Dermis blood vessel endothelial cell (primary cell): ENCODE measurements around the gene HMCN1. TPM values are rescaled to one million over a fixed set of nuclear protein-coding genes. Genes with fewer than 3 reads are reported as not detected.

ENCODE experiments used
- DNase-seq: peaks from one replicate; pipeline ENCODE4 v3.0.0; 2010
- total RNA-seq: library from RNA; depleted of rRNA; stranded (reverse); fragments of >200 nt; gene quantifications from 2 replicates; pipeline ENCODE4 v1.2.3, GENCODE V29; 2014

Gene HMCN1
- total RNA-seq, 1 donor from 2014 or later, result 8.3 TPM

DNA sequence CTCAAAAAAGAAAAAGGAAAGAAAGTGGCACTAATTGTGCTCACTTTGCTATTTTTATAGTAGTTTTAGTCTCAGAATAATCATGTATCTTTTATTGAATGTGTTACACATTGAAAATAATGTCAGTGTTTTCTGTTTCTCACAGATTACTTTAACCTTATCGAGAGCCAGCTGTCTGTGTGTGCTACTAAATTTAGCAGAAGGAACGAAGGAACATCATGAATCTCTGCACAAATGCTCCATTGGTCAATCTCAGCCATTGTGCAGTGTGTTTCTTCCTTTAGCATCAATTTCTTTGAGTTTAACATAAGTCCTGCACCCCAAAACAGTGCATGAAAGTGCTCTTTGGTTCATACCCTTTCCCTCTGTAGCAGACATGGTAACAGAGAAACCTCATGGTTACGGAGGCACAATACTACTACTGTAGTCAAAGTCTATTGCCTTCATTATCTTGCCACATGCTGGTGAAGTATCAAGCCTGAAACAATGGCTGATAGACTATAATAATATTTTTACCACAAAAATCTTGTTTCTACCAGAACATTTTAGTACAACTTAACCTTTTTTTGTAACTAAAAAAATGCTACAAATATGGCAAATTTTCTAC is 310.0 kb downstream of the HMCN1 start:
- no peak for DNase-seq

DNA sequence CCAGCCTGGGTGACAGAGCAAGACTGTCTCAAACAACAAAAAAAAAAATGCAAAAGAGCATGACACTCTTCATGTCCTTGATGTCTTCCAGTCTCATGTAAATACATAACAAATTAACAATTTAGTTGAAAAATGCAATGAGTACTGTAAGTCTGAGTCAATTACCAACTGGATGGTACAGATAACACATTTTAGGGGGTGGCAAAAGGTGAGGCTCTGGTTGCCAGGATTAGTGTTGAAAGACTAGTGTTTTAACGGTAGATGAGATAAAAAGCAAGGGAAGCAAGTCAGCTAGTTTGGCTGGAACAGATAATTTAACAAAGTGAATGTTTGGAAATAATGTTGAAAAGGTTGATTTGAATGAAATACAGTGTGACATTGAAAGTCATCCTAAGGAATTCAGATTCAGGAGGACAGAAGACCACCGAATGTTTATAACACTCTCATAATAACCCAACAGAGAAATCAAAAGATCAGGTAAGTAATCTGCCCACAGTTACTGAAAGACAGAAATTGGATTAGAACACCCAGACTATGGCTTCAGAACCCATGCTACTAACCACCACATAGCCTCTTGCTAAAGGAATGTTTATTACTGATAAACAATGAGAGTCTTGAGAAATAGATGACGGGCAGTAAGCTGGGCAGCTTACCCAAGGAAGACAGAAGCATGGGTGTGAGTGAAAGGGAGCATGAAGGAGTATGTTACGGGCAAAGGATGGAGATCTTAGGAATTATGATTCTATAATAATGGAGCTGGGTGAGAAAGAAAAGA is 312.4 kb downstream of the HMCN1 start:
- DNase-seq, result no peak

DNA sequence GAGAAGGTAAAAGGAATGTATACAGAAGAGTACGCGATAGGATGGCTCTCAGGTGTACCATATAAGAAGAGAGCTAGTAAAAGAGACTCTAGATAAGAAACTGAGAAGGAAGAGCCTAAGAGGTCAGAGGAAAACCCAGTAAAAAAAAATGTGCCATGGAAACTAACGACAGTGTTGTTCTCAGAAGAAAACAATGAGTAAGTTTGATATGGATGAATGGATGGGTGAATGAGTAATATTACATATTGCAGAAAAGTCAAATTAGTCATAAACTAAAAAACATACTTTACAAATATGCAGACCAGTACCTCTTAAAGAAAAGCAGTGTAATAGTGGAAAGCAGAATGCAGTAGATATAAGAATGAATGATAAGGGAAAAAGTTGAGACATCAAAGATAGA is 316.2 kb downstream of the HMCN1 start:
- no peak for DNase-seq

DNA sequence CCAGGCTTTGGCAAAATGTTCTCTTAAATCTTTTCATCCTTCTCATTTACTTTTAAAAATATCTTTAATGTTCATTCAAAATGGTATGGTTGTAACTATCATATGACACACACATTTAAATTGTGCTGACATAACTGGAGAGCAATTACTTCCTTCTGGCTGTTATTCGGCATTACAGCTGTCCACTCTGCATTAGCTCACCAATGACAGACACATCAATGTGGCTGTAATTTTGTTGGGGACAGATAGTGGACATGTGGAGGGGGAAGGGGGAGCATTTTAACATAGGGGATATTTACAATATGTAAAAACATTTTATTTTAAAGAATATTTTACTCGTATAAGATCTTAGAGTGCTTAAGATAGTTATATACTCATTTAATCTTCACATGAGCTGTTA is 319.8 kb downstream of the HMCN1 start:
- DNase-seq, result no peak

DNA sequence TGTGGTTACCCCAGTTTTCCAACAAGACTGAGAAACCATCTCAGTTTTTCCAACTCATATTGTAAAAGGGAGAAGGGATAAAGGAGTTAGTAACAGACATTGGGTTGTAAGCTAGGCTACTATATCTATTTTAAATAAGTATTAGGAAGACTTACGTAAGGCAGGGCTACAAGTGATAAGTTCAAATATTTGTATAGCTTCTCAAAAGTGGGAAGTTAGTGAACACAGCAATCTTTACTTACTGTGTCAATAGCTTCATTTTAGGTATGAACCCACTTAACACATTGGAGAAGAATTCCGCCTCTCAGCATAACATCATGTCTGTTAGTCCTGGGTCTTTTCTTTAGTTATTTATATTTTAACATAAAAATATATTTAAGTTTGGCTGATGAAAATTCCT is 320.7 kb downstream of the HMCN1 start:
- no peak for DNase-seq

DNA sequence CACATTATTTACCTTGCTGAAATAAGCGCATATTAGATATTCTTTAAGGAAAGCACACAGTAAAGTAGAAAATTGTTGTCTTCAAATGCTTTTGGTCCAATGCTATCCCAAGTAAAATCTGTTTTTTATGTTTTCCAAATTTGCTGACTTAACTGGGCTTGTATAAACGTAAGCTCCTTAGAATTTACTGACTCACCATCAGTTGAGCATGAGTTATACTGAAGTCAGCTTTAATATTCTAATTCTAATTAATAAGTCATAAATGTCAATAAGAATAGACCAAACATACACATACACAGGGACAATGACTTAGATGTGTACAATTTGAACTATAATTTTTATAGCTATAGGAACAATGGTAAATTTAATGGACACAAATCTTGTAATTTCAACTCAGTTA is 321.7 kb downstream of the HMCN1 start:
- DNase-seq, result no peak

DNA sequence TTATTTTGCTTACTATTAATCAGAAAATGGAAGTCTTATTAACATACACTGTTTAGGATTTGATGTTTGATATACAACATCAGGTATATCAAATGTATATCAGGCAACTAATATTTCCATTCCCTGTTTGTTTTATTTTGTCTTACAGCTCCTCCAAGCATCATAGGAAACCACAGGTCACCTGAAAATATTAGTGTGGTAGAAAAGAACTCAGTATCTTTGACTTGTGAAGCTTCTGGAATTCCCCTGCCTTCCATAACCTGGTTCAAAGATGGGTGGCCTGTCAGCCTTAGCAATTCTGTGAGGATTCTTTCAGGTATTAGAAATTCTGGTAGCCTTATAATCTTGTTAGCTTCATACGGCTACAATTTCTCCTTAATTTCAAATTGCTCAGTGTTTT is 322.9 kb downstream of the HMCN1 start:
- no peak for DNase-seq

DNA sequence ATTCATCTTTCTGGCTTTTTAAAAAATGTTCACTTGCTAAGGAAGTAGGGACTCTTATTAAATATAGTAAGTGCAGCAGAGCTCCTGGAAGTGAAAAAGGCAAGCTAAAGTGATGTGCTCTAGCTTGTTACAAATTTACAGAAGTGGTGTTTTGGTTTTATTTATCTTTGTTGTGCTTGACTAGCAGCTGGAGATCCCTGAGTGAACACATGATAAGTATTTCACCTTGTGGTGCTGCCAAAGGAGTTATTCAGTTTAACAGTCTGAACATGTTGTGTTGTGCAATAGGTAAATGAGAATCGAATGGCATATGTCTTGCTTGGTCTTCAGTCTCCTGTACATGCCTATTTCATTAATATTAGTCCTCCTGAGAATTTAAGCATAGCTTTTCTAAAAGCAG is 325.1 kb downstream of the HMCN1 start:
- DNase-seq, result no peak

DNA sequence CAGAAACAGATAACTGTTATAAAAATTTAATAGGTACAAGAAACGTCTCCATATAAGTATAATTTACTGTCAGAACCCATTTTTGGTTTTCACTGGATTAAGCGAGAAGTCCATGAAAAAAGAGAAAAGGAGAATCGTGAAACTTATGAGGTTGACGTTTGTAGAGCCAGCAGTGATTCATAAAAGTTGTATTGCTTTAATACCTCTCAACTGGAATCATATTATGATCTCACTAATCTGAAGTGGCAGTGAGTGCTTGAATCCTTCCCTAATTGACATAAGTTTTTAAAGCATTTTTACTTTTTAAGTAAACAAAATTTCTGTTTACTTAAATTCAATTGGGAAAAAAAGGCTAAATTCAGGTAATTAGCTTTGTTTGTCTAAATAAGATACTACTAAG is 325.6 kb downstream of the HMCN1 start:
- no peak for DNase-seq

DNA sequence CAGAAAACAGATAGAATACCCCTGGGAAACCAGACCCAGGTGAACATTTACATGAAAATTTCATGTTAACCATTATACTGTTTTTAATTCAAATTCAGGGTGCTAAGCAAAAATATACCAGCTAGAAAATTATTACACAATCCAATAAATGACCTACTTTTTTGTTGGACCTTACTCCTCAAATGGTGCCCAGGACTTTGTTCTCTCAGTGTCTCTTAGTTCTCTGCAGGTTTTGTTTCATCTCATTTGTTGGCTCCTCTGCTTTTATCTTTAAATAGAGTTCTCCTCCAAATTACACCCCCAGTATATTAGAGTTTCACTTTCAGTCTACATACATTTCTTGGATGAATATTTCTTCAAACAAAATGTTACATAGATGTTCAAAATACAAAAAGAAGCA is 326.0 kb downstream of the HMCN1 start:
- no peak for DNase-seq

DNA sequence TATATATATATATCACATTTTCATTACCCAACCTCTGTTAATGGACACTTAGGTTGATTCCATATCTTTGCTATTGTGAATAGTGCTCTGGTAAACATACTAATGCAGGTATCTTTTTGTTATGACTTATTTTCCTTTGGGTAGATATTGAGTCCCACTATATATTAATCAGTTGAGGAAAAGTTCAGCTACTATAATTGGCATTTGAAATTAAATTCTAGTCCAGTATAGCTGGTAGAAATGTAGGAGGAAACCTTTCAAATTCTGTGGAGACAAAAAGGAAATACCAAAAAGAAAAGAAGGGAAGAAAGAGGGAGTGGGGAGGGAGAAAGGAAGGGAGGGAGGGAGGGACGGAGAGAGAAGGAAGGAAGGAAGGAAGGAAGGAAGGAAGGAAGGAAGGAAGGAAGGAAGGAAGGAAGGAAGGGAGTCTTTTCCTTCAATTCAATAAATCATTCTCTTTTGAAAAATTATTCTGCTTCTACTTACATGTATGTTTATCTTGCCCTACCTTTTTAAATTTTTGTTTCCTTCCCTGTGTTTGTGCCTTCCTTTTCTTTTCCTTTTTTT is 329.0 kb downstream of the HMCN1 start:
- no peak for DNase-seq

DNA sequence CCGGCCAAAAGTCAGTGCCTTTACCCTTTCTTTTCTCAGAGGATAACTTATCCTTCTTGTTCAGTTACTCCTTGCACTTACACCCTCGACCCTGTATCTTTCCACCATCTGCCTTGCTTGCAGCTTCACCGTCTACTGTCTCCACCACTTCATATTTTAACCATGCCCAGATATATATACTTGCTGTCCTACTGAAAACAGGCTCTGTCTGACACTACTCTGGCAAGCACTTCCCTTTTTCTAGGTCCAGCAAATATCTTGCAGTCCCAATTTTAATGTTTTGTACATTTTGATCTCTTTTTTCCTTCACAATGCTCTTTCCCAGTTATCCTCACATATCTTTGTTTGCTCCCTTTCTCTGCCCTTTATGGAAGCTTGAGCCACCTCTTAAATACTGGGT is 332.2 kb downstream of the HMCN1 start:
- DNase-seq, result no peak

DNA sequence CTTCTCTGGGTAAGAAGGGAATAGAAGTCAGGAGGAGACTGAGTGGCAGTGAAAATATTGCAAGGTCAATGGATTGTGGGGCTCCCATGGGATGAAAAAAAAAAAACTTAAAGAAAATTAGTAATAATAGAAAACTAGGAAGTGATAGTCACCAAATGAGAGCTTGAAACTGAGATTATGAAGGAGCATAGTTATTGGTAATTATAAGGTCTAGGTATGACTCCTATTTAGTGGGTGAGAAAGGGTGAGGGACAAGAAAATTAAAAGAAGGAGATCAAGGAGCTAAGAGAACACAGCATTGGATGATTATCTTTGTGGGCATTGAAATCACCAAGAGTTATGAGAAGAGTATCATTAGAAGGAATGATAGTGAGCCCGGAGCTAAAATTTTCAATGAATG is 339.5 kb downstream of the HMCN1 start:
- DNase-seq, result no peak

DNA sequence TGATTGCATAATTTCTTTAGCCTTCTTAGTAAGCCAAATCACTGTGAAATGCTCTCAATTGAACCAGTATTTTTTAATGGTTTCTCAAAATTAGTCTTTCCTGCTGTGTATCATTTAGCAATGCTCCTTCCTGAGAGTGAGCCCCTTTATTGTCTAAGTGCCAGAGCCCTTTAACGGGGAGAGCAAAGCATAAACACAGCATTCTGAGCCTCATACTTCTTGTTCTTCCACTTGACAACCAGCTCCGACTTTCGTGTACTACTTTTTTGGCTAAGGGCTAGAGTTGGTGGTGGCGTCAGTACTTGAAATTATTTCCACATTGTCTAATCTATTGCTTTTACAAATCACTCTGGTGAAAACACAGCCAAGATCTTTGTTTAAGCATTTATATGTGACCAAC is 341.8 kb downstream of the HMCN1 start:
- DNase-seq, result no peak

DNA sequence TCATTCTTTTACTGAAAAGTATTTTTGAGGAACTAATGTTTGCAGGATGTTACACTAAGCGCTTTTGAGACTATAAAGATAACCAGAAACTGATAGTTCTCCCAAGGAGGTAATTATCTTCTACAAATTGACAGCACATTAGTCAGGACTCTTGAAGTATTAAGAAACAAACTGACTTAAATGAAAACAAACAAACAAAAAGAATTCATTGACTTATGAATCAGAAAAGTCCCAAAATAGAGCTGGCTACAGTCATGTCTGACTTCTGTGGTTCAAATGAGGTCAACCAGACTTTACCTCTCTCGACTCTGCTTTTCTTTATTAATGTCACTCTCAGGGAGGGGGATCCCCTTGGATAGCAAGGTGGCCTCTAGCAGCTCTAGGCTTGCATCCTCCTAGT is 344.1 kb downstream of the HMCN1 start:
- DNase-seq, result no peak

DNA sequence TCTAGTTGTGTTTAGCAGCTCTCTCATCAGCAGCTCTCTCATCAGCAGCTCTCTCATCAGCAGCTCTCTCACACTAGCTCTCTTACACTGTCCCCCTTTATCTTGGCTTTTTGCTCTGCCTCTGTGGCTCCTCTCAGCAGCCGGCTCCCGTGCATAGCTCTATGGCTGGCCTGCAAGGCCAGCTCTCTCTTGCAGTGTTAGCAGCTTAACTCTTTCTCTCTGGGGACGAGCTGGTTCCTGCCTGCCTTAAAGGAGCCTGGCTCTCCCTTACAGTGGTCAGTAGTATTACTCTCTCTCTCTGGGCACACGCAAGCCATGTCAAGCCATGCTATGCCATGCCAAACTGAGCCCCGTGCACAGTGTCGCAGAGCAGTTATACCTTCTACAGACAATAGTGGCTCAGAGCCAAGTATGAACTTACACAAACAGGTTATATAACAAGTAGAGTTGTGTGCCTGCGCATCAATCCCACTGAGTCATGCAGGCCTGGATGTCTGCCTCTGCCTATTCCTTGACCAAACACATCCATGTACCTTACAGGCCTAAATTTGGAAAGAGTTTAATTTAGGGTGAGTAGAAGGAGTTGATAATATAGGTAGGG is 345.0 kb downstream of the HMCN1 start:
- DNase-seq, result peak; percentile 5

DNA sequence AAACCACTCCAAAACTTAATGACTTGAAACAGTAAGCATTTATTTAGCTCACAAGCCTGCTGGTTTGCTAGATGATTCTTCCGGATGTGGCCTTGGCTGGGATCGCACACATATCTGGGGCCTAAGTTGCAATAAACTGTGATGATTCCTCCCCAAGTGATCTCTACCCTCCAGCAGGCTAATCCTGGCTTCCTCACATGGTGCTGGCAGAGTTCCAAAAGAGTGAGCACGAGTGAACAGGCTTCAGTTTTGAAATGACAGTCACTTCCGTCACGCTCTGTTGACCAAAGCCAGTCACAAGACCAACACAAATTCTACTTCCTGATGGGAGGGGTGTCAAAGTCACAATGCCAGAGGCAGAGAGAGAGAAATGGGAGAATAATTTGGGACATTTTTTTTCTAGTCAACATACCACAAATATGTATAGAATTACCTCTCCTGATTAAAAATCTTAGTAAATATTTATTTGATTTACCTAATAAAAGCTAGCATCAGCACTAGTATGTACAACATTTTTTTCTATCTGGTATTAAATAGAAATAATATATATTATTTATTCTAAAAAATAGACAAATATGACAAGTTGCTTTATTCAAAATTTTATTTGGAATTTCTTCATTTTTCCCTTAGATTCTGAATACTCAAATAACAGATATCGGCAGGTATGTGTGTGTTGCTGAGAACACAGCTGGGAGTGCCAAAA is 348.2 kb downstream of the HMCN1 start:
- peak; percentile 90 for DNase-seq

DNA sequence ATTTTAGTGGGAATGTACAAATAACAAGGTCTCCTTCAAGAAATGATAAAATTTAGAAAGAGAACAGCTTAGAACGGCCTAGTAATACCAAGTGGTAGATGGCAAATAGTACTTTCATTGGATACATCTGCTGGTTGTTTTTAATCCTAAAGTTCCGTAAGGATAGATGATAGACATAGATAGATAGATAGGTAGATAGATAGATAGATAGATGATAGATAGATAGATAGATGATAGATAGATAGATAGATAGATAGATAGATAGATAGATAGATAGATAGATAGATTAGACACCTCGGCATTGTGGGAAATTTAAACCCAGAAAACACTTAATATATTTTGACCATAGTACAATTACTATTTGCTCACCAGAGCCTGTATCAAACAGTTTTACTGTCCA is 352.4 kb downstream of the HMCN1 start:
- no peak for DNase-seq

DNA sequence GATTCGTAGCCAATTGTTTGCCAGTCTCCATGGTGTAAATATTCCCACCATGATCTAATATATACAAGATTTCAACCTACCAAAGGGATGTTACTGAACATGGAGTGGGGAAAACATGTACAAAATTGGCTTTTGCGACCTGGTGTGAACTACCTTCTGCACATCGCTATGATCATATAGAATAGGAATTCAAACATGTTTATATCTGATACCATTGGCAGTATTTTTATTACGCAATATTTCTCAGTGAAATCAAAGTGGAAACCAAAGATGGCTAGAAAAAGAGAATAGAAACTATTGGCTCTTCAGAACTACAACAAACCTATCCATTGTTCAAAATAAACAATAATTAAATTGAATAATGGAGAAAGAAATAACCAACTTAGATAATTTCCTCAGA is 355.7 kb downstream of the HMCN1 start:
- DNase-seq, result no peak

DNA sequence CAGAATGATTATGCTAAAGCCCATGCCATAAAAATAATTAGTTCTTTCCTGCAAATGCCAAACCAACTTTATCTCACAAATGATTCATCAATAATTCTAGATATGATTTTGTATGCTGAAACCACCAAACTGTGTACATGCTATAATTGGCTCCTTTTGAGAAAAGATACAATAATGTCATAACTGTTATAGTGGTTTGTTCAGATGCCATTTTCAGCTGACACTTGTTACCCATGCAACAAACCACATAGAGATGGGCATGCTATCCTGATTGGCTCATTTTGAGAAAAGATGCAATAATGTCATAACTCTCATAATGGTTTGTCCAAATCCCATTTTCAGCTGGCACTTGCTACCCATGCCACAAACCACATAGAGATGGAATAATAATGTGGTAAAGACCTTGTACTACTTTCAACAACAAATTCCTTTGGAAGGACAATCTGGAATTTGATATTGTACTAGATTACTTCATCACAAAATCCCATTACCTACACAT is 357.1 kb downstream of the HMCN1 start:
- DNase-seq, result no peak

DNA sequence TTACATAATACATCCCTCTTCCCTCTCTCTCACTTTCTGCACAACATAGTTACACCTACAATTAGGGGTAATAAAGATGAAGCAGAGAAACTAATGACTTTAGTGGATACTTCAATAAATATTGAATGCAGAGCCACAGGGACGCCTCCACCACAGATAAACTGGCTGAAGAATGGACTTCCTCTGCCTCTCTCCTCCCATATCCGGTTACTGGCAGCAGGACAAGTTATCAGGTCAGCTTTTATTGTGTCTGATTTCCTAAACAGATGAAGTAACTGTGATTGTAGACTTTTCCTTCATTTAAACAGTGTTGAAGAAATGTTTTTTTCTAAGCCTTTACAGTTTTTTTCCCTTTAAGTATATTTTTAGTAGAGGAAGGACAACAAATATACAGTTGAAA is 359.2 kb downstream of the HMCN1 start:
- DNase-seq, result peak; percentile 69

DNA sequence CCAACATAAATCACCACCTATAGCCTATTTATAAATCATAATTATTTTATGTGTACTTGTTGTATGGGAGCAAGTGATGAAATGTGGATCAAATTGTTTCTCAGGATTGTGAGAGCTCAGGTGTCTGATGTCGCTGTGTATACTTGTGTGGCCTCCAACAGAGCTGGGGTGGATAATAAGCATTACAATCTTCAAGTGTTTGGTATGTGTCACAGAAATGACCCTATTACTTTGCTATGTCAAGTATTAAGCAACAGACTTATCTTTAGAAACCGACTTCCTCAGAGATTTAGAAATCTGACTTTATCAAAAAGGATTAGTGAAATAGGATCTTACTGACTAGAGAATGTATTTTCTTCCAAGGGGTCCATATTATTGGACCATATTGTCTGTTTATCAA is 360.0 kb downstream of the HMCN1 start:
- peak; percentile 48 for DNase-seq
